ENCODE results near the gene TMIE. TPM values are rescaled to one million over a fixed set of nuclear protein-coding genes. Genes with fewer than 3 reads are reported as not detected.

Gene TMIE
- total RNA-seq, 1 donor from 2014 or later = not detected

DNA sequence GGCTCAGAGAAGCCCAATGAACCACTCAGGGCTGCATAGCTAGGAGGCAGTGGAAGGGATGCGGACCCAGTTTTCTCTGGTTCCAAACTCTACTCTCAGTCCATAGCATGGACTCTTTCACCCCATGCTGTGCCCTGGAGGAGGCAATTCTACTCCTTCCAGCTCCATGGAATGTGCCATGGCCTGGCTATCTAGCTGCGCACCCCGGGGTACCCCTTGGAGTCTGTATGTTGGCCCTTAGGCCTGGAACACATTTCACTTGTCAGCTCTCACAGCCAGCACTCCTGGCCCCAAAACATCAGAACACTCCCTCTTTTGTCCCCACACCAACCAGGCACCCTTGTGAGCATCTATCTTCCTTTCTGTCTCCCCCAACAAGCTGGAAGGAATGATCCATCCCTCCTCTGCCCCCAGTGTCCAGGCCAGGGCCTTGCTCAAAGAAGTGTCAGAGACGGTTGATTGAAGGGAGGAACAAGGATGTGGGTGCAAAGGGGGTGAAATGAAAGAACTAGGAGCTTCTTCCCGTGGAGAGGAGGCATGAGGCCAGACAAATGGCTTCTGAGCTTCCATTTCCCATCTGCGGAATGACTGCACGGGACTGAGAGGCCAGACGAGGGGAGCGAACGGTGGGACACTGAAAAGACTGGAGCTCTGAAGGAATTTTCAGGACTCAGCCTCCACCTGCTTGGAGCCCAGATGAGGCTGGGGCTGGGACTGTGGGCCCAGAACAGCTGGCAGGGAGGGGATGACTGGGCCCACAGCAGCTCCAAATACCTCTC is 13.7 kb downstream of the TMIE start:
- H3K36me3 Mint-ChIP-seq (ENCODE audit: low read depth) = no peaks in the 10 kb centered on the region
- no peak for DNase-seq (ENCODE audit: low read depth, low spot score)
- peaks cover 2% of the 10 kb centered on the region for H3K27me3 Mint-ChIP-seq (ENCODE audit: low read depth)
- H3K27ac Mint-ChIP-seq (ENCODE audit: unreplicated experiment) = no peak overlapping the region
- no peaks in the 10 kb centered on the region for H3K9me3 Mint-ChIP-seq
- peaks cover 5% of the 10 kb centered on the region for H3K4me1 Mint-ChIP-seq
- no peak overlapping the region for H3K4me3 Mint-ChIP-seq
- TF ChIP-seq, protein P1, sequence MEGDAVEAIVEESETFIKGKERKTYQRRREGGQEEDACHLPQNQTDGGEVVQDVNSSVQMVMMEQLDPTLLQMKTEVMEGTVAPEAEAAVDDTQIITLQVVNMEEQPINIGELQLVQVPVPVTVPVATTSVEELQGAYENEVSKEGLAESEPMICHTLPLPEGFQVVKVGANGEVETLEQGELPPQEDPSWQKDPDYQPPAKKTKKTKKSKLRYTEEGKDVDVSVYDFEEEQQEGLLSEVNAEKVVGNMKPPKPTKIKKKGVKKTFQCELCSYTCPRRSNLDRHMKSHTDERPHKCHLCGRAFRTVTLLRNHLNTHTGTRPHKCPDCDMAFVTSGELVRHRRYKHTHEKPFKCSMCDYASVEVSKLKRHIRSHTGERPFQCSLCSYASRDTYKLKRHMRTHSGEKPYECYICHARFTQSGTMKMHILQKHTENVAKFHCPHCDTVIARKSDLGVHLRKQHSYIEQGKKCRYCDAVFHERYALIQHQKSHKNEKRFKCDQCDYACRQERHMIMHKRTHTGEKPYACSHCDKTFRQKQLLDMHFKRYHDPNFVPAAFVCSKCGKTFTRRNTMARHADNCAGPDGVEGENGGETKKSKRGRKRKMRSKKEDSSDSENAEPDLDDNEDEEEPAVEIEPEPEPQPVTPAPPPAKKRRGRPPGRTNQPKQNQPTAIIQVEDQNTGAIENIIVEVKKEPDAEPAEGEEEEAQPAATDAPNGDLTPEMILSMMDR (conservative IDR thresholded peaks at IDR 0.05) = no peak

DNA sequence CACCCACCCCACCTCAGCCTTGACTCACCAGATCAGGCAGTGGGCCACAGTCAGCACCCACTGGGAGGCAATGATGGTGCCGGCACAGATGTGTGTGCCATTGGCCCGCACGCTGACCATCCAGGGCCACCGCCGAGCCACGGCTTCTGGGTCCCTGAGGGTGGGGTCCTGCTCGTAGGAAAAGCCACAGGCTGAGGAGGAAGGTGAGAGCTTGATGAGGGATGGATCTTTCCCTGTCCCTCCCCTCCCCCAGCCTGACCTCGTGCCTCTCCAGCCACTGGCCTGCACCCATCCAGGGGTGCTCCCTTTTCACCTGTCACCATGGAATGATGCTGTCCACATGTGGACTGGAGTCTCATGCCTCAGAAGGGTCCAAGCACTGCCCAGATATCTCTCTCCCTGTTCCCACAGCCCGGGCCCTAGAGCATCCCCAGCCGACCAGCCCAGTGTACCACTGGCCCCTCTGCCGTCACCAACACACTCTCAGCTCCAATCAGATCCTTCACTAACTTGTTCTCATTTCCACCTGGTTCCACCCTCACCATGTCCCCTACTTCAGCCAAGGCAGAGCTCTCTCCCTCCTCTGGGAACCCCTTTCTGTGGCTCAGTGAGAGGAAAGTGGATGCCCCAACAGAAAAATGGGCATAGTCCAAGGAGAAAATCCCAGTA is 14.4 kb downstream of the TMIE start:
- no peak for DNase-seq (ENCODE audit: low read depth, low spot score)
- peaks cover 2% of the 10 kb centered on the region for H3K27me3 Mint-ChIP-seq (ENCODE audit: low read depth)
- TF ChIP-seq, protein P1 (conservative IDR thresholded peaks at IDR 0.05) = no peak
- H3K4me1 Mint-ChIP-seq = peaks cover 5% of the 10 kb centered on the region
- H3K9me3 Mint-ChIP-seq = no peaks in the 10 kb centered on the region
- H3K4me3 Mint-ChIP-seq = no peak overlapping the region
- H3K36me3 Mint-ChIP-seq (ENCODE audit: low read depth) = no peaks in the 10 kb centered on the region
- peak overlapping the region; percentile 91 for H3K27ac Mint-ChIP-seq (ENCODE audit: unreplicated experiment)

- no peak overlapping the region for H3K27ac Mint-ChIP-seq (ENCODE audit: unreplicated experiment)
- no peaks in the 10 kb centered on the region for H3K4me1 Mint-ChIP-seq
- no peak for DNase-seq (ENCODE audit: low read depth, low spot score)
- no peak overlapping the region for H3K4me3 Mint-ChIP-seq
- H3K27me3 Mint-ChIP-seq (ENCODE audit: low read depth) = peaks cover 2% of the 10 kb centered on the region
- TF ChIP-seq, protein P1 (conservative IDR thresholded peaks at IDR 0.05) = no peak
- H3K36me3 Mint-ChIP-seq (ENCODE audit: low read depth) = no peaks in the 10 kb centered on the region
- no peaks in the 10 kb centered on the region for H3K9me3 Mint-ChIP-seq
Observed at GRCh38 chr3:46716461-46717441, 15.6 kb downstream of the TMIE start.

DNA sequence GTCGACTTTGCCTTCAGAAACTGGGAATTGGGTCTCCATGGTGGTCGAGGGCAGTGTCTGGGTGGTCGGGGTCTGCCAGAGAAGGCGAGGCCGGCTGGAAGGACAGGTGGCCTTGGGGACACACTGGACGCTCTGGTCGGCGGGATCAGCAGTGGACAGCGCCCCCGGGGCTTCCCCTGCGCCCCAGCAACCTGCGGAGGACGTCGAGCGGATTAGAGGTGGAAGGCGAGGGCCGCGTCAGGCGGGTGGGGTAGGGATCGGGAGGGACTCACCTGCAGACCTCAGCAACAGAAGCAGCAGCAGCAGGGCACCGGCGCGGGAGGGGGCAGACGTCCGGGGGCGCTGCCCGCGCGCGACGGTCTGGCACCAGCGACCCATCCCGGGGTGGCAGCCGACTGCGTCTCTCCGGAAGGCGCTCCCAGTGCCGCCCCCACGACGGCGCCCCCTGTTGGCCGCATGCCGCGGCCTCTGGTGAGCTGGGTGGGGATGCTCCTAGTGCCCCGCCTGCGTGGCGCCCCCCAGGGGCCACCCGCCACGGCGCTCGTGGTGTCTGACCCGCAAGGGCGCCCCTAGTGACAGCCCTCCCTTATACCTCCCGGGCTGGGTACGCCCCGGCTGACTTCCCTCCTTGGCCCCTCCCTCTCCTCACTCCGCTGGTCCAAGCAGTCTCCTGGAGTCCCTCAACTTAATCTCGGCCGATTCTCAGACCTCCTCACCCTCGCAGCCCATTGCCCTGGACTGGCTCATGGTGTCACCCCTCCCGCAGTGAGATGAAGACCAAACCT is 16.4 kb downstream of the TMIE start, which contains the start of gene PRSS50:
PRSS50 (minus strand) TSS at position 423 of the 785 bp plus-strand sequence; CDS start at position 378, 45 bp downstream.
- H3K4me1 Mint-ChIP-seq = no peaks in the 10 kb centered on the region
- H3K27ac Mint-ChIP-seq (ENCODE audit: unreplicated experiment) = no peak within 1 kb of the TSS
- no peak for DNase-seq (ENCODE audit: low read depth, low spot score)
- TF ChIP-seq, protein P1 (conservative IDR thresholded peaks at IDR 0.05) = peak; percentile 34
- H3K4me3 Mint-ChIP-seq = no peak within 1 kb of the TSS
- no peaks in the 10 kb centered on the region for H3K36me3 Mint-ChIP-seq (ENCODE audit: low read depth)
- peaks cover 2% of the 10 kb centered on the region for H3K27me3 Mint-ChIP-seq (ENCODE audit: low read depth)
- H3K9me3 Mint-ChIP-seq = no peaks in the 10 kb centered on the region

Data from neural crest cell (in vitro differentiated cells).